UCSD-AML1 (cell line): Measurements from ENCODE around the gene CGAS.
"Not testable (repeated sequence)": the region's sequence is repeated elsewhere in the genome, so short reads cannot be mapped to it uniquely, and the experiment has no call there.

Experiments used
- DNase-seq: peaks from one replicate; lab custom pipeline; 2025; ENCODE audit not compliant: unreplicated experiment; lab: John Stamatoyannopoulos, UW

Gene CGAS

GRCh38 chr6:73452107-73452461 lies at the start of gene CGAS:
TSS of gene CGAS (minus strand) at chr6:73452297. CDS start at chr6:73452181, 116 bp downstream.
- peak; percentile 85 for DNase-seq

DNA sequence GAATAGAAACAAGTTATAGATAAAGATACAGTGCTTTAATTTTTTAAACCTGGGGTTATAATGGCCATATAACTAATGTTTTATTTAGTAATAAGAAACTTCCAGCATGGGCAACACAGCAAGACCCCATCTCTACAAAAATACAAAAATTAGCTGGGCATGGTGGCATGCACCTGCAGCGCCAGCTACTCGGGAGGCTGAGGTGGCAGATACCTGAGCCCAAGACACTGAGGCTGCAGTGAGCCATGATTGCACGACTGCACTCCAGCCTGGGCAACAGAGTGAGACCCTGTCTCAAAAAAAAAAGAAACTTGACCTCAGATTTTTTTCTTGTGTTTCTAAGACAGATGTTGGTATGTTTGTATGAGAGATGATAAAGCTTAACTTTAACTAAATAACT lies 45.8 kb upstream of the CGAS start:
- DNase-seq, result no peak

DNA sequence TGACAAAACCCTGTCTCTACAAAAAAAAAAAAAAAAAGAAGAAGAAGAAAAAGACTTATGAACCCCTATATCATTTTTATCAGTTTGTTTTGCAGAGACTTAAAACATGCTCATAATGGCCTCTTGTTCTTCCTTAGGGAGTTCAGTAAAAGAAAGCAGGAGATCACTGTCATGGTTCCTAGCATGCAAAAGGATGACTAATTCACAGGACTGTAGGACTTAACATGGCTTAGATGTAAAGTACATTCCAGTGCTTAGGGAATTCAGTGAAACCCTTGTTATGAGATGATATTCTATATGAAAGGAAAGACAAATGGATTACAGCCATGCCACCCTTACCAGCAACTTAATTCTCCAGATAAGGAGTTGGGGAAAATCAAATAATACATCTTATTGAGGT lies 39.3 kb upstream of the CGAS start:
- DNase-seq, result no peak

DNA sequence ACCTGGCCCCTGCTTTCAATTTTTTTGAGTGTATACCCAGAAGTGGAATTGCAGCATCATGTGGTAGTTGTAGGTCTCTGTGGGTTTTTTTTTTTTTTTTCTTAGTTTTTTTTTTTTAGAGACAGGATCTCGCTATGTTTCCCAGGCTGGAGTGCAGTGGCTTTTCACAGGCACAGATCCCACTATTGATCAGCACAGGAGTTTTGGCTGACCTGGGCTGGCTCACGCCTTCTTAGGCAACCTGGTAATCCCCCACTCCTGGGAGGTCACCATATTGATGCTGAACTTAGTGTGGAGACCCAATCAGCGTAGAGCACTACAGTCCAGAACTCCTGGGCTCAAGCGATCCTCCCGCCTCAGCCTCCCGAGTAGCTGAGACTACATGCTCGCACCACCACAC lies 35.4 kb upstream of the CGAS start:
- no peak for DNase-seq

DNA sequence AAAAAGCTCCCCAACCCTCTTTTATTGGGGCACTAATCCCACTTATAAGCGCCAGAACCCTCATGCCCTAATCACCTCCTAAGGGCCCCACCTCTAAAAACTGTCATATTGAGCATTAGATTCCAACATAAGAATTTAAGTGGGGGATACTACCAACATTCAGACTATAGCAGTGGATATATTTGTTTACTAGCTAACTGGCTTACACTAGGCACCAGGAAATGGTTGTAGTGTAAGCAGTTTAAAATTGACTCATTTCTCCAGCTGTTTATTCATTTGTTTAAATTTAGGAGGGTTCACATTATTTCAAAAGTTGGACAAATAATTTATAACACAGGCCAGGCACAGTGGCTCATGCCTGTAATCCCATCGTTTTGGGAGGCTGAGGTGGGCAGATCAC lies 32.3 kb upstream of the CGAS start:
- no peak for DNase-seq

- DNase-seq, result no peak
These were observed 29.9 kb upstream of the CGAS start for GRCh38 chr6:73481969-73482368.

DNA sequence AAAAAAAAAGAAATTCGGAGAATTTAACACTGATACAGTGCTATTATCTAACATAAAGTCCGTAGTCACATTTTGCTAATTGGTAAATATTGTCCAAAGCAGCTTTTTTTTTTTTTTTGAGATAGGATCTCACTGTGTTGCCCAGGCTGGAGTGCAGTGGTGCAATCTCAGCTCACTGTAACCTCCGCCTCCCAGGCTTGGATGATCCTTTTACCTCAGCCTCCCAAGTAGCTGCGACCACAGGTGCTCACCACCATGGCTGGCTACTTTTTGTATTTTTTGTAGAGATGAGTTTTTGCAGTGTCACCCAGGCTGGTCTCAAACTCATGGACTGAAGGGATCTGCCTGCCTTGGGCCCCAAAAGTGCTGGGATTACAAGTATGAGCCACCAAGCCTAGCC lies 25.3 kb upstream of the CGAS start:
- DNase-seq, result no peak

- DNase-seq, result no peak
These were observed 24.6 kb upstream of the CGAS start for GRCh38 chr6:73476723-73477122.

- no peak for DNase-seq
These were observed 19.7 kb upstream of the CGAS start for GRCh38 chr6:73471686-73472290.

GRCh38 chr6:73461537-73462350 lies 9.6 kb upstream of the CGAS start, which contains the start of gene MTO1:
TSS of gene MTO1 (plus strand) at chr6:73461737. CDS start at chr6:73461855, 118 bp downstream.
- peak; percentile 85 for DNase-seq

DNA sequence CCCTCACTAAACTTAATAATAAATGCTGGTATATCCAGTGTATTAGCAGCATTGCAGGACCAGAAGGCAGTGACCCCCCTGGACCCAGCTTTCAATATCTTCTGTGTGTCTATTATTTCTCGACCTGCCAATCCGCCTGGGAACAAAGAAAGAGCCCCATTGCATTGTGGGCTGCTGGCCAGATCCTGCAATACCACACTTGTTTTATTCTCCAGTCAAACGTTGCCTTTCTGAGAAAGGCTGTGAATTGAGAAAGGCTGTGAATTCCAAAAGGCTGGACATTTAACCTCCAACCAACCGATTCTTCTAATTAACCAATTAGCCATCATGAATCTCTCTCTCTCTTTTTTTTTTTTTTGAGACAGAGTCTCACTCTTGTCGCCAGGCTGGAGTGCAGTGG lies 8.0 kb upstream of the CGAS start:
- no peak for DNase-seq

- not testable (repeated sequence) for DNase-seq
These were observed 7.4 kb upstream of the CGAS start for GRCh38 chr6:73459474-73459873.

DNA sequence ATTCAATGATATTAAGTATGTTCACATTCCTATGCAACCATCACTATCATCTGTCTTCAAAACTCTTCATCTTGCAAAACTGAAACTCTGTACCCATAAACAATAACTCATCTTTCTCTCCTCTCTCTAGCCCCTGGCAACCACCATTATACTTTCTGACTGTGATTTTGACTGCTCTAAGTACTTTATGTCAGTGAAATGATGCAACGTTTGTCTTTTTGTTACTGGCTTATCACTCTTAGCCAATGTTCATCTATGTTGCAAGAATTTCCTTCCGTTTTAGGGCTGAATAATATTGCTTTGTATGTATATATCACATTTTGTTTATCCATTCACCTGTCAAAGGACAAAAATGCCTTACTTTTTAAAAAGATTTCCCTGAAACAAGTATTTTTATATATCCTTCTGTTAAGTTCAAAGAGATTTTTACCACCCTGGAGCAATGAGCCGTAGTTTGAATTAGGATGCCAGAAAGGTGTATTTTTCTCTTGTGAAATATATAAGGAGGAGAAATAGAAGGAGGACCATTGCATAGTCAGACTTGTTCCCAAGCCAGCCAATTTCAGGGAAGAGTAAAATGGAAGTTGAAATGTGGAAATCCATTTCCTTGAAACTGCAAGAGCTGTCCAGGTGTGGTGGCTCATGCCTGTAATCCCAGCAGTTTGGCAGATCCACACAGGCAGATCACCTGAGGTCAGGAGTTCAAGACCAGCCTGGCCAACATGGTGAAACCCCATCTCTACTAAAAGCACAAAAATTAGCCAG lies 4.0 kb upstream of the CGAS start:
- DNase-seq, result no peak

GRCh38 chr6:73451223-73452106 lies 632 bp downstream of the CGAS start:
- peak; percentile 57 for DNase-seq

- DNase-seq, result no peak
These were observed 8.5 kb downstream of the CGAS start for GRCh38 chr6:73443555-73443954.

GRCh38 chr6:73435236-73435635 lies 16.9 kb downstream of the CGAS start:
- no peak for DNase-seq

GRCh38 chr6:73421534-73421933 lies 30.6 kb downstream of the CGAS start:
- DNase-seq, result no peak

DNA sequence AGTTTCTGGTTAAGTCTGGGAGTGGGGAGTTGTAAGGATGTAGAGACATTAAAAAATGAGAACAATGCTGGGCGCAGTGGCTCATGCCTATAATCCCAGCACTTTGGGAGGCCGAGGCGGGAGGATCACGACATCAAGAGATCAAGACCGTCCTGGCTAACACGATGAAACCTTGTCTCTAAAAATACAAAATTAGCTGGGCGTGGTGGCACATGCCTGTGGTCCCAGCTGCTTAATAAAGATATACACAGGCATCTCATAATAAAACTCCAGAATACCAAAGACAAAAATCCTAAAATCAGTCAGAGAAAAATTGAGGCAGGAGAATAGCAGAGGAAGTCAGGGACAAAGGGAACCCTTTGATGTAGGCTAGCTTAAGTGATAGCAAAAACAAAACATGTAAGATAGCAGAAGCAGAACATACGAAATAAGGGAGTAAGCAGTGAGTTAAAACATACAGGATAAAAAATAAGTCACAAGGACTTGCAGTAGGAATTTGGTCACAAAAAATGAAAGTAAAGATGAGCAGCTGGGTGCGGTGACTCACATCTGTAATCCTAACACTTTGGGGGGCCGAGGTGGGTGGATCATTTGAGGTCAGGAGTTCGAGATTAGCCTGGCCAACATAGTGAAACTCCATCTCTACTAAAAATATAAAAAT lies 33.9 kb downstream of the CGAS start:
- DNase-seq, result no peak

DNA sequence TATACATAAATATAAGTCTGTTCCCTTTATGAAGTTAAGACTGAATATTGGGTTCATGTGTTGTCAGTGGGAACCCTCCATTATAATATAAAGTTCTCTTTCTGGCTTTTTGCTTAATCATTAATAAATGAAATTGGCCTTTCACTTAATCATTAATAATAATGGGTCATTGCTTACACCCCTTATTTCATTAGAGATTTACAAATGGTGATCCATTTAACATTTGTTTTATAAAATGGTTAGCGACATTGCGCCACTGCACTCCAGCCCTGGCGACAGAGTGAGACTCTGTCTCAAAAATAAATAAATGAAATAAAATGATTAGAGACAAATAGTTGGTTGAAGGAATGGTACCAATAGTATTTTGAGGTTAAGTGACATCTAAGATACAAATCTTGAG lies 39.0 kb downstream of the CGAS start:
- DNase-seq, result no peak

DNA sequence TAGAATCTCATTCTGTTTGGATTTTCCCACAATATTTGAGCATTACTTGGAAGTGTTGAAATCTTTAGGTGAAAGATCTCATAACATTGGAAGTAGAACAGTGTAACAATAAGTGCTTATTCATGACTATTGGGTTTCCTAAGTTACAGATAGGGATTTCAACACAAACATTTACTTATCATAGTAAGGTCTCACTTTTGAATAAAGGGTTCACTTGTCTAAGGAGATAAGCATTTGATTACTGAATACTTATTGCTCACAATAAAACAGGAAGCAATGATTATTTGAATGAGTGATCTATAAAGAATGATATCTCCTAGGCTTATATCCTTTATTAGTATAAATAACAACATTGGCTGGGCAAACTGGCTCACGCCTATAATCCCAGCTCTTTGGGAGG lies 42.7 kb downstream of the CGAS start:
- DNase-seq, result no peak
